Measurements from ENCODE around the gene OSBPL2. TPM values are rescaled to one million over a fixed set of nuclear protein-coding genes. Genes with fewer than 3 reads are reported as not detected.

The OSBPL2 gene
- total and polyA plus RNA-seq, 2 experiments from 2014 or later = 16.6 to 31.2 TPM

DNA sequence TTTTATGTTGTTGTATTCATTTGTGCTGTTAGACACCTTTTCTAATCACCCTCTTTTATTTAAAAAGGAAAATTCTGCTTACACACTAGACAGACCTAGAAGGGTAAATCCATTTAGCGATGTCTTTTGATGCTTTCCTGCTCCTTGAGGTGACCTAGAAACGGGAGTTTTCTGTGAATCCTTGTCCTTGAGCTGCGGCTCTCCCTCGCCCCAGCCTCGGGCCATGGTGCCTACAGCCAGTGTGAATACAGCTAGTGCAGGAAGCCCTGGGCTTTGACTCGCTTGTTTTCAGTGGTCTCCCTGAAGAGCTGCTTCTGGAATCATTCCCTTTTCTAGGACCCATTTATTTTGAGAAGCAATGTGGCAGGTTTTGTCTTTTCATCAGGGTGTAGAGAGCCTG lies 46.8 kb downstream of the OSBPL2 start:
- TF ChIP-seq, protein P1, sequence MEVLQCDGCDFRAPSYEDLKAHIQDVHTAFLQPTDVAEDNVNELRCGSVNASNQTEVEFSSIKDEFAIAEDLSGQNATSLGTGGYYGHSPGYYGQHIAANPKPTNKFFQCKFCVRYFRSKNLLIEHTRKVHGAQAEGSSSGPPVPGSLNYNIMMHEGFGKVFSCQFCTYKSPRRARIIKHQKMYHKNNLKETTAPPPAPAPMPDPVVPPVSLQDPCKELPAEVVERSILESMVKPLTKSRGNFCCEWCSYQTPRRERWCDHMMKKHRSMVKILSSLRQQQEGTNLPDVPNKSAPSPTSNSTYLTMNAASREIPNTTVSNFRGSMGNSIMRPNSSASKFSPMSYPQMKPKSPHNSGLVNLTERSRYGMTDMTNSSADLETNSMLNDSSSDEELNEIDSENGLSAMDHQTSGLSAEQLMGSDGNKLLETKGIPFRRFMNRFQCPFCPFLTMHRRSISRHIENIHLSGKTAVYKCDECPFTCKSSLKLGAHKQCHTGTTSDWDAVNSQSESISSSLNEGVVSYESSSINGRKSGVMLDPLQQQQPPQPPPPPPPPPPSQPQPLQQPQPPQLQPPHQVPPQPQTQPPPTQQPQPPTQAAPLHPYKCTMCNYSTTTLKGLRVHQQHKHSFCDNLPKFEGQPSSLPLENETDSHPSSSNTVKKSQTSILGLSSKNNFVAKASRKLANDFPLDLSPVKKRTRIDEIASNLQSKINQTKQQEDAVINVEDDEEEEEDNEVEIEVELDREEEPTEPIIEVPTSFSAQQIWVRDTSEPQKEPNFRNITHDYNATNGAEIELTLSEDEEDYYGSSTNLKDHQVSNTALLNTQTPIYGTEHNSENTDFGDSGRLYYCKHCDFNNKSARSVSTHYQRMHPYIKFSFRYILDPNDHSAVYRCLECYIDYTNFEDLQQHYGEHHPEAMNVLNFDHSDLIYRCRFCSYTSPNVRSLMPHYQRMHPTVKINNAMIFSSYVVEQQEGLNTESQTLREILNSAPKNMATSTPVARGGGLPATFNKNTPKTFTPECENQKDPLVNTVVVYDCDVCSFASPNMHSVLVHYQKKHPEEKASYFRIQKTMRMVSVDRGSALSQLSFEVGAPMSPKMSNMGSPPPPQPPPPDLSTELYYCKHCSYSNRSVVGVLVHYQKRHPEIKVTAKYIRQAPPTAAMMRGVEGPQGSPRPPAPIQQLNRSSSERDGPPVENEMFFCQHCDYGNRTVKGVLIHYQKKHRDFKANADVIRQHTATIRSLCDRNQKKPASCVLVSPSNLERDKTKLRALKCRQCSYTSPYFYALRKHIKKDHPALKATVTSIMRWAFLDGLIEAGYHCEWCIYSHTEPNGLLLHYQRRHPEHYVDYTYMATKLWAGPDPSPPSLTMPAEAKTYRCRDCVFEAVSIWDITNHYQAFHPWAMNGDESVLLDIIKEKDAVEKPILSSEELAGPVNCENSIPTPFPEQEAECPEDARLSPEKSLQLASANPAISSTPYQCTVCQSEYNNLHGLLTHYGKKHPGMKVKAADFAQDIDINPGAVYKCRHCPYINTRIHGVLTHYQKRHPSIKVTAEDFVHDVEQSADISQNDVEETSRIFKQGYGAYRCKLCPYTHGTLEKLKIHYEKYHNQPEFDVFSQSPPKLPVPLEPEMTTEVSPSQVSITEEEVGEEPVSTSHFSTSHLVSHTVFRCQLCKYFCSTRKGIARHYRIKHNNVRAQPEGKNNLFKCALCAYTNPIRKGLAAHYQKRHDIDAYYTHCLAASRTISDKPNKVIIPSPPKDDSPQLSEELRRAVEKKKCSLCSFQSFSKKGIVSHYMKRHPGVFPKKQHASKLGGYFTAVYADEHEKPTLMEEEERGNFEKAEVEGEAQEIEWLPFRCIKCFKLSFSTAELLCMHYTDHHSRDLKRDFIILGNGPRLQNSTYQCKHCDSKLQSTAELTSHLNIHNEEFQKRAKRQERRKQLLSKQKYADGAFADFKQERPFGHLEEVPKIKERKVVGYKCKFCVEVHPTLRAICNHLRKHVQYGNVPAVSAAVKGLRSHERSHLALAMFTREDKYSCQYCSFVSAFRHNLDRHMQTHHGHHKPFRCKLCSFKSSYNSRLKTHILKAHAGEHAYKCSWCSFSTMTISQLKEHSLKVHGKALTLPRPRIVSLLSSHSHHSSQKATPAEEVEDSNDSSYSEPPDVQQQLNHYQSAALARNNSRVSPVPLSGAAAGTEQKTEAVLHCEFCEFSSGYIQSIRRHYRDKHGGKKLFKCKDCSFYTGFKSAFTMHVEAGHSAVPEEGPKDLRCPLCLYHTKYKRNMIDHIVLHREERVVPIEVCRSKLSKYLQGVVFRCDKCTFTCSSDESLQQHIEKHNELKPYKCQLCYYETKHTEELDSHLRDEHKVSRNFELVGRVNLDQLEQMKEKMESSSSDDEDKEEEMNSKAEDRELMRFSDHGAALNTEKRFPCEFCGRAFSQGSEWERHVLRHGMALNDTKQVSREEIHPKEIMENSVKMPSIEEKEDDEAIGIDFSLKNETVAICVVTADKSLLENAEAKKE (CRISPR knock-in tag; IDR thresholded peaks at IDR 0.05) = no peak
- TF ChIP-seq EZH2 (IDR thresholded peaks at IDR 0.05; ENCODE audit: low read depth, unreplicated experiment) (no peak), ZNF331 (CRISPR knock-in tag; IDR thresholded peaks at IDR 0.05; ENCODE audit: low read depth) (no peak), ZNF114 (CRISPR knock-in tag; IDR thresholded peaks at IDR 0.05) (no peak), CREB1 (CRISPR knock-in tag; IDR thresholded peaks at IDR 0.05; ENCODE audit: low read depth) (no peak), STAT1 (IDR thresholded peaks at IDR 0.05; ENCODE audit: unreplicated experiment) (no peak)
- TF ChIP-seq, protein P2, sequence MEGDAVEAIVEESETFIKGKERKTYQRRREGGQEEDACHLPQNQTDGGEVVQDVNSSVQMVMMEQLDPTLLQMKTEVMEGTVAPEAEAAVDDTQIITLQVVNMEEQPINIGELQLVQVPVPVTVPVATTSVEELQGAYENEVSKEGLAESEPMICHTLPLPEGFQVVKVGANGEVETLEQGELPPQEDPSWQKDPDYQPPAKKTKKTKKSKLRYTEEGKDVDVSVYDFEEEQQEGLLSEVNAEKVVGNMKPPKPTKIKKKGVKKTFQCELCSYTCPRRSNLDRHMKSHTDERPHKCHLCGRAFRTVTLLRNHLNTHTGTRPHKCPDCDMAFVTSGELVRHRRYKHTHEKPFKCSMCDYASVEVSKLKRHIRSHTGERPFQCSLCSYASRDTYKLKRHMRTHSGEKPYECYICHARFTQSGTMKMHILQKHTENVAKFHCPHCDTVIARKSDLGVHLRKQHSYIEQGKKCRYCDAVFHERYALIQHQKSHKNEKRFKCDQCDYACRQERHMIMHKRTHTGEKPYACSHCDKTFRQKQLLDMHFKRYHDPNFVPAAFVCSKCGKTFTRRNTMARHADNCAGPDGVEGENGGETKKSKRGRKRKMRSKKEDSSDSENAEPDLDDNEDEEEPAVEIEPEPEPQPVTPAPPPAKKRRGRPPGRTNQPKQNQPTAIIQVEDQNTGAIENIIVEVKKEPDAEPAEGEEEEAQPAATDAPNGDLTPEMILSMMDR (conservative IDR thresholded peaks at IDR 0.05; ENCODE audit: low read depth in 2 of 2) = no peak
- Histone ChIP-seq H3K4me1 (ENCODE audit: insufficient read depth) (no peaks in the 10 kb centered on the region), H3K79me2 (replicated peaks; ENCODE audit: insufficient read depth) (no peaks in the 10 kb centered on the region), H3K4me3 (no peak overlapping the region), H2AFZ (no peak overlapping the region), H3F3A (replicated peaks; ENCODE audit: low read depth) (0 out of 2 replicates have a peak, but pooled peaks cover 3% of the 10 kb centered on the region), H3K27me3 (ENCODE audit: insufficient read depth) (no peaks in the 10 kb centered on the region), H3K27ac (ENCODE audit: low read depth) (peak overlapping the region; percentile 26; the same call in 1 of the 2 replicates), H3K36me3 (ENCODE audit: insufficient read depth) (peaks cover 16% of the 10 kb centered on the region; the same call in 1 of the 2 replicates), H3K4me2 (no peak overlapping the region), H4K20me1 (replicated peaks; ENCODE audit: insufficient read depth) (no peaks in the 10 kb centered on the region), H3K9me2 (ENCODE audit: insufficient read depth) (no peaks in the 10 kb centered on the region)
- H3K36me3 Mint-ChIP-seq (ENCODE audit: low read depth) = peaks cover 33% of the 10 kb centered on the region
- no peak for DNase-seq (ENCODE audit: low spot score)
- H3K4me1 Mint-ChIP-seq = no peaks in the 10 kb centered on the region; the same call in 2 of the 3 replicates
- no peaks in the 10 kb centered on the region for H3K9me3 Mint-ChIP-seq
- H3K27ac Mint-ChIP-seq = no peak overlapping the region
- ATAC-seq = no peak
- H3K4me3 Mint-ChIP-seq = no peak overlapping the region
- peaks cover 4% of the 10 kb centered on the region for H3K27me3 Mint-ChIP-seq (ENCODE audit: insufficient read depth, low read depth, poor library complexity)

All from GM23338 (cell line).